H1 (cell line): ENCODE measurements around the gene KNDC1. TPM values are rescaled to one million over a fixed set of nuclear protein-coding genes. Genes with fewer than 3 reads are reported as not detected.
A peak's percentile ranks its signal among the peaks of the same experiment; 100 is the strongest.

Source experiments
- CTCF ChIA-PET: fragments of 300-600 bp; sonication (Branson Sonifier 250); formaldehyde crosslinking; loops from one replicate; lab custom pipeline; 2021; ENCODE audit not compliant: partially characterized antibody; lab: Charles Lee
- POLR2A ChIA-PET: fragments of 300-600 bp; sonication (Branson Sonifier 250); formaldehyde crosslinking; loops from one replicate; lab custom pipeline; 2021; ENCODE audit warnings: inconsistent platforms; ENCODE audit not compliant: partially characterized antibody; lab: Charles Lee
- DNase-seq, 2 experiments: peaks; one replicate each; pipeline versions ENCODE4 v3.0.0 to v3.0.0-alpha.2; 2010 to 2022; ENCODE audit warnings: low spot score in 2 of 2, low read depth in 1 of 2, mixed read lengths in 1 of 2
- FAIRE-seq: peaks from 2 replicates; lab custom pipeline; 2011; peaks lifted over from hg19 to GRCh38; lab: Jason Lieb, UNC
- H2AFZ ChIP-seq: 2 replicates; pipeline ENCODE4 v1.8.1; 2012; ENCODE audit warnings: low read length, inconsistent platforms
- H2AK5ac ChIP-seq: 2 replicates; pipeline ENCODE4 v1.6.1; 2013; ENCODE audit warnings: low read depth, low read length
- H2BK120ac ChIP-seq: replicated peaks from 2 replicates; pipeline ENCODE3; 2013; ENCODE audit warnings: low read depth, low read length, inconsistent platforms
- H2BK12ac ChIP-seq: 2 replicates; pipeline ENCODE4 v1.6.1; 2013; ENCODE audit warnings: low read depth, low read length
- H2BK15ac ChIP-seq: 2 replicates; pipeline ENCODE4 v1.6.1; 2013; ENCODE audit warnings: low read length
- H2BK20ac ChIP-seq: 2 replicates; pipeline ENCODE4 v1.6.1; 2013; ENCODE audit warnings: low read length
- H2BK5ac ChIP-seq: 2 replicates; pipeline ENCODE4 v1.6.1; 2013; ENCODE audit warnings: low read depth, low read length
- H3K14ac ChIP-seq: 2 replicates; pipeline ENCODE4 v1.6.1; 2013; ENCODE audit warnings: inconsistent platforms; ENCODE audit not compliant: insufficient read length
- H3K18ac ChIP-seq: 2 replicates; pipeline ENCODE4 v1.6.1; 2013; ENCODE audit warnings: low read length; ENCODE audit errors: extremely low read depth
- H3K23ac ChIP-seq: 2 replicates; pipeline ENCODE4 v1.6.1; 2013; ENCODE audit warnings: inconsistent platforms; ENCODE audit not compliant: insufficient read length
- H3K23me2 ChIP-seq: 2 replicates; pipeline ENCODE4 v1.6.1; 2013; ENCODE audit warnings: low read depth, low read length
- H3K27ac ChIP-seq: 2 replicates; pipeline ENCODE4 v1.6.1; 2011; ENCODE audit warnings: low read depth, low read length, inconsistent platforms
- H3K27me3 ChIP-seq, 4 experiments: replicated peaks in 1 of 4; 1 replicate in 1 of 4; 2 replicates in 3 of 4; pipeline versions ENCODE4 v1.6.1 to v1.8.1; 2011 to 2013; ENCODE audit warnings: low read length in 3 of 4, mild to moderate bottlenecking in 3 of 4, inconsistent platforms in 2 of 4, mixed read lengths in 2 of 4, moderate library complexity in 1 of 4; ENCODE audit not compliant: control insufficient read depth in 3 of 4, insufficient read depth in 3 of 4; ENCODE audit errors: extremely low read depth in 1 of 4
- H3K36me3 ChIP-seq, 4 experiments: 2 replicates each; pipeline versions ENCODE4 v1.6.1 to v1.8.1; 2011 to 2013; ENCODE audit warnings: mild to moderate bottlenecking in 4 of 4, low read length in 3 of 4, moderate library complexity in 2 of 4, control low read depth in 1 of 4, inconsistent platforms in 1 of 4; ENCODE audit not compliant: insufficient read depth in 4 of 4, control insufficient read depth in 2 of 4
- H3K4ac ChIP-seq: replicated peaks from 2 replicates; pipeline ENCODE3; 2013; ENCODE audit warnings: low read length, low read depth, mixed read lengths, inconsistent platforms; ENCODE audit not compliant: insufficient read length
- H3K4me1 ChIP-seq, 4 experiments: replicated peaks in 1 of 4; 1 replicate in 1 of 4; 2 replicates in 3 of 4; pipeline versions ENCODE4 v1.6.1 to v1.8.1; 2011 to 2013; ENCODE audit warnings: low read length in 3 of 4, inconsistent platforms in 2 of 4, mixed read lengths in 1 of 4; ENCODE audit not compliant: insufficient read depth in 4 of 4, control insufficient read depth in 3 of 4
- H3K4me2 ChIP-seq, 2 experiments: 2 replicates each; pipeline versions ENCODE4 v1.6.1 to v1.8.1; 2011 to 2013; ENCODE audit warnings: low read depth in 2 of 2, low read length in 2 of 2, control low read depth in 1 of 2, inconsistent platforms in 1 of 2, mild to moderate bottlenecking in 1 of 2; ENCODE audit not compliant: insufficient read depth in 1 of 2
- H3K4me3 ChIP-seq, 4 experiments: fragments of 200-600, 300-600 bp in 1 of 4; sonication (generic), shearing (Covaris generic), sonication (Bioruptor Twin) in 1 of 4; 2 replicates each; pipeline versions ENCODE4 v1.5.1 to v1.8.1; 2011 to 2016; ENCODE audit warnings: low read length in 4 of 4, low read depth in 3 of 4, control low read depth in 2 of 4, inconsistent platforms in 2 of 4, mild to moderate bottlenecking in 2 of 4, mixed read lengths in 1 of 4, moderate library complexity in 1 of 4; ENCODE audit not compliant: insufficient read depth in 2 of 4; ENCODE audit errors: extremely low read depth in 1 of 4
- H3K56ac ChIP-seq: replicated peaks from 2 replicates; pipeline ENCODE3; 2013; ENCODE audit warnings: low read depth, mild to moderate bottlenecking, mixed read lengths, low read length, inconsistent platforms; ENCODE audit not compliant: insufficient read length
- H3K79me1 ChIP-seq: 2 replicates; pipeline ENCODE4 v1.6.1; 2013; ENCODE audit warnings: low read depth, low read length, control low read depth
- H3K79me2 ChIP-seq, 2 experiments: 2 replicates each; pipeline versions ENCODE4 v1.6.1 to v1.8.1; 2012 to 2013; ENCODE audit warnings: low read length in 2 of 2, mild to moderate bottlenecking in 2 of 2, inconsistent platforms in 1 of 2; ENCODE audit not compliant: insufficient read depth in 2 of 2, control insufficient read depth in 1 of 2
- H3K9ac ChIP-seq, 4 experiments: replicated peaks in 1 of 4; 1 replicate in 1 of 4; 2 replicates in 3 of 4; pipeline versions ENCODE4 v1.6.1 to v1.8.1; 2011 to 2013; ENCODE audit warnings: low read depth in 3 of 4, low read length in 3 of 4, control low read depth in 2 of 4, mild to moderate bottlenecking in 2 of 4, moderate library complexity in 2 of 4, inconsistent platforms in 1 of 4; ENCODE audit errors: extremely low read depth in 1 of 4
- H3K9me3 ChIP-seq, 2 experiments: 2 replicates each; pipeline versions ENCODE4 v1.6.1 to v1.8.1; 2012 to 2013; ENCODE audit warnings: mild to moderate bottlenecking in 2 of 2, moderate library complexity in 2 of 2, control low read depth in 1 of 2, inconsistent platforms in 1 of 2, low read depth in 1 of 2, low read length in 1 of 2, mixed read lengths in 1 of 2; ENCODE audit not compliant: insufficient read depth in 2 of 2
- H4K20me1 ChIP-seq, 2 experiments: replicated peaks in 1 of 2; 2 replicates each; pipeline versions ENCODE3 to v1.8.1; 2011 to 2013; ENCODE audit warnings: inconsistent platforms in 2 of 2, low read length in 2 of 2, mild to moderate bottlenecking in 1 of 2; ENCODE audit not compliant: insufficient read depth in 2 of 2, control insufficient read depth in 1 of 2
- H4K5ac ChIP-seq: 2 replicates; pipeline ENCODE4 v1.6.1; 2013; ENCODE audit warnings: low read length, low read depth, mixed read lengths, inconsistent platforms; ENCODE audit not compliant: insufficient read length
- H4K8ac ChIP-seq: 2 replicates; pipeline ENCODE4 v1.8.0; 2013; ENCODE audit warnings: mild to moderate bottlenecking, moderate library complexity, low read length, inconsistent platforms; ENCODE audit not compliant: insufficient read depth; ENCODE audit errors: extremely low read depth
- H4K91ac ChIP-seq: replicated peaks from 2 replicates; pipeline ENCODE3; 2013; ENCODE audit warnings: low read length, mixed read lengths, inconsistent platforms; ENCODE audit not compliant: insufficient read length
- BACH1 ChIP-seq: IDR thresholded peaks from 2 replicates; pipeline ENCODE4 v1.6.1; 2012; ENCODE audit warnings: low read length, improper control_type of control experiment
- FOSL1 ChIP-seq: IDR thresholded peaks from 2 replicates; pipeline ENCODE4 v1.6.1; 2011; ENCODE audit warnings: mild to moderate bottlenecking, low read depth, low read length, moderate library complexity; ENCODE audit not compliant: insufficient read depth
- HDAC2 ChIP-seq, 2 experiments: fragments of 300-600 bp in 1 of 2; sonication (generic) in 1 of 2; IDR thresholded peaks; 2 replicates each; pipeline ENCODE4 v1.6.1; 2011 to 2012; ENCODE audit warnings: low read depth in 2 of 2, low read length in 2 of 2, mild to moderate bottlenecking in 2 of 2, moderate library complexity in 2 of 2, borderline replicate concordance in 1 of 2, inconsistent platforms in 1 of 2
- KDM1A ChIP-seq: fragments of 200-600, 300-600 bp; sonication (generic); IDR thresholded peaks from 2 replicates; pipeline ENCODE4 v1.7.1; 2016; ENCODE audit warnings: mild to moderate bottlenecking, low read length, borderline replicate concordance
- KDM4A ChIP-seq: IDR thresholded peaks from one replicate; pipeline ENCODE4 v1.7.1; 2012; ENCODE audit warnings: low read depth, mild to moderate bottlenecking, moderate library complexity, low read length, inconsistent platforms; ENCODE audit not compliant: severe bottlenecking
- KDM5A ChIP-seq: fragments of 200-600 bp; IDR thresholded peaks from 2 replicates; pipeline ENCODE4 v1.7.1; 2012; ENCODE audit warnings: mild to moderate bottlenecking, low read length, inconsistent platforms, mixed read lengths
- TEAD4 ChIP-seq: IDR thresholded peaks from 2 replicates; pipeline ENCODE4 v1.6.1; 2012; ENCODE audit warnings: low read depth, low read length, inconsistent platforms, mixed read lengths
- WGBS, 2 experiments: shearing (Covaris generic) in 1 of 2; methylation state at CpG; one replicate each; pipeline versions ENCODE4 v1.1.6 to v1.1.7; 2013 to 2015; ENCODE audit warnings: low lambda C conversion rate in 2 of 2, mixed read lengths in 2 of 2, inconsistent platforms in 1 of 2, low coverage in 1 of 2, missing lambda C conversion rate in 1 of 2; ENCODE audit not compliant: insufficient replicate concordance in 2 of 2, insufficient coverage in 1 of 2, insufficient read length in 1 of 2; ENCODE audit errors: extremely low coverage in 1 of 2, missing lambda C conversion rate in 1 of 2; 5-methylcytosine and 5-hydroxymethylcytosine counted together
- polyA plus RNA-seq, 7 experiments: library from polyadenylated mRNA; depleted of rRNA in 3 of 7; stranded (reverse) in 5 of 7; unstranded in 2 of 7; fragments of >200 nt in 5 of 7; fragments of 200-250 nt in 2 of 7; gene quantifications; 1 replicate in 5 of 7; 2 replicates in 1 of 7; 4 replicates in 1 of 7; pipeline versions ENCODE4 v1.2.1 to v1.2.3, GENCODE V29; 2011 to 2013; ENCODE audit warnings: missing spikeins in 2 of 7, mixed read lengths in 2 of 7
- total RNA-seq: library from RNA; stranded (reverse); fragmentation: NEBNext Ultra II Directional; extraction: Animal tissue kit (Norgen Biotek cat#: 25700); gene quantifications from 2 replicates; pipeline ENCODE4 v1.2.1, GENCODE V29; 2021

KNDC1 gene
- total and polyA plus RNA-seq, 2 of the 8 experiments (the other 6 are each of a cell fraction or from before 2014, with no cell fraction given) = 7.5 to 16.7 TPM

- no peak for TF ChIP-seq KDM1A
- TF ChIP-seq TEAD4 = no peak
- no peak for TF ChIP-seq KDM5A
- no peak for TF ChIP-seq HDAC2 (IDR thresholded peaks at IDR 0.05; ENCODE audit: borderline replicate concordance in 1 of 2, low read depth in 2 of 2, low read length in 2 of 2)
- TF ChIP-seq FOSL1 = no peak
- no peak for TF ChIP-seq KDM4A
- no peak for TF ChIP-seq BACH1
- no peak overlapping the region for H3K4me3 ChIP-seq
- H3K4me1 ChIP-seq = peaks cover 0 to 3% (median 2%) of the 10 kb centered on the region in 4 experiments; a peak in 3 of 7 replicates
- ChIA-PET POLR2A (no interaction called here), CTCF (interaction anchor here (0.6 to 4.7 kb wide), 4 partner anchors 9 to 189 kb away, joined by 3 to 19 read pairs (median 3); no protein-coding TSS in a partner anchor)
- no peaks in the 10 kb centered on the region for H4K20me1 ChIP-seq
- H3K36me3 ChIP-seq = no peaks in the 10 kb centered on the region
- H4K8ac ChIP-seq = peak overlapping the region; percentile 51; the same call in 1 of the 2 replicates
- no peak overlapping the region for H4K5ac ChIP-seq
- no peak overlapping the region for H3K9ac ChIP-seq
- no peak overlapping the region for H3K23ac ChIP-seq
- 0 out of 2 replicates have a peak overlapping the region, but pooled peaks have one; percentile 46 for H2BK15ac ChIP-seq
- FAIRE-seq = no peak
- DNase-seq = no peak
- H3K23me2 ChIP-seq = no peaks in the 10 kb centered on the region
- WGBS, 2 experiments = 95% methylated on average over 10 of the region's 12 CpGs; no CpG with 5 or more reads in 1 of the 2 experiments
- H2BK120ac ChIP-seq = no peak overlapping the region
- no peak overlapping the region for H4K91ac ChIP-seq
- no peak overlapping the region for H2AFZ ChIP-seq
- peaks cover 1 to 3% of the 10 kb centered on the region in 2 experiments; a peak in 1 of 4 replicates for H3K9me3 ChIP-seq
- no peak overlapping the region for H2BK5ac ChIP-seq
- H3K18ac ChIP-seq = no peak overlapping the region
- peak overlapping the region; percentile 6 for H3K56ac ChIP-seq
- no peaks in the 10 kb centered on the region for H3K79me2 ChIP-seq
- H2AK5ac ChIP-seq = 0 out of 2 replicates have a peak overlapping the region, but pooled peaks have one; percentile 49
- H2BK20ac ChIP-seq = no peak overlapping the region
- H3K79me1 ChIP-seq = no peaks in the 10 kb centered on the region
- no peak overlapping the region for H3K27ac ChIP-seq
- no peak overlapping the region for H2BK12ac ChIP-seq
- no peak overlapping the region for H3K4me2 ChIP-seq
- H3K27me3 ChIP-seq = no peaks in the 10 kb centered on the region
- H3K4ac ChIP-seq = no peak overlapping the region
- no peak overlapping the region for H3K14ac ChIP-seq
Observed at GRCh38 chr10:133113847-133114246, 46.2 kb upstream of the KNDC1 start.
